T-helper 17 cell (primary cell): Measurements from ENCODE around the gene PHACTR1. TPM values are rescaled to one million over a fixed set of nuclear protein-coding genes. Genes with fewer than 3 reads are reported as not detected.
A peak's percentile ranks its signal among the peaks of the same experiment; 100 is the strongest.

Experiments used
- ATAC-seq: fragments of 150-1000 bp; cut with Tn5 transposase; 2 replicates; pipeline ENCODE4 v1.10.0; 2021; ENCODE audit warnings: mild to moderate bottlenecking, moderate library complexity
- DNase-seq, 3 donors: peaks; one replicate each; pipeline versions ENCODE4 v3.0.0 to v3.0.0-alpha.2; 2020 to 2021
- H3K9me3 ChIP-seq: one replicate; pipeline ENCODE4 v1.7.0; 2013; ENCODE audit warnings: low read length, mild to moderate bottlenecking; ENCODE audit not compliant: control insufficient read depth, poor library complexity, severe bottlenecking
- H3K27ac Mint-ChIP-seq: one replicate; pipeline ENCODE4 v1.8.0; 2022; ENCODE audit warnings: mild to moderate bottlenecking, moderate library complexity, mixed read lengths
- H3K27me3 Mint-ChIP-seq: one replicate; pipeline ENCODE4 v1.8.0; 2022; ENCODE audit warnings: mixed read lengths
- H3K36me3 Mint-ChIP-seq: one replicate; pipeline ENCODE4 v1.8.0; 2022; ENCODE audit warnings: low read depth, mixed read lengths
- H3K4me1 Mint-ChIP-seq: one replicate; pipeline ENCODE4 v1.8.0; 2022; ENCODE audit warnings: mild to moderate bottlenecking, mixed read lengths
- H3K4me3 Mint-ChIP-seq: one replicate; pipeline ENCODE4 v1.8.0; 2022; ENCODE audit warnings: mild to moderate bottlenecking, moderate library complexity, mixed read lengths
- total RNA-seq, 4 donors: library from RNA in 2 of 4; stranded (reverse) in 2 of 4; gene quantifications; one replicate each; pipeline ENCODE4 v1.2.3 and lab custom pipeline; 2022 to 2026

The PHACTR1 gene
- total RNA-seq, 2 donors from 2014 or later: 2.8 to 11.1 TPM

- Mint-ChIP-seq H3K27me3 (peaks cover 24% of the 10 kb centered on the region), H3K36me3 (peaks cover 3% of the 10 kb centered on the region), H3K4me1 (no peaks in the 10 kb centered on the region), H3K27ac (no peak overlapping the region), H3K4me3 (no peak overlapping the region)
- H3K9me3 ChIP-seq: no peaks in the 10 kb centered on the region
- DNase-seq (no peak), ATAC-seq (no peak)
Observed at GRCh38 chr6:12947967-12948366, 231.4 kb downstream of the PHACTR1 start.

GRCh38 chr6:12950976-12951375, 234.4 kb downstream of the PHACTR1 start:
- H3K36me3 Mint-ChIP-seq: peaks cover 5% of the 10 kb centered on the region
- ATAC-seq (no peak), DNase-seq (no peak)
- H3K9me3 ChIP-seq: no peaks in the 10 kb centered on the region
- H3K4me1 Mint-ChIP-seq: peaks cover under 1% of the 10 kb centered on the region
- H3K4me3 Mint-ChIP-seq: no peak overlapping the region
- no peak overlapping the region for H3K27ac Mint-ChIP-seq
- peaks cover 41% of the 10 kb centered on the region for H3K27me3 Mint-ChIP-seq

GRCh38 chr6:12951415-12951814, 234.8 kb downstream of the PHACTR1 start:
- Mint-ChIP-seq H3K27me3 (peaks cover 42% of the 10 kb centered on the region), H3K36me3 (peaks cover 5% of the 10 kb centered on the region), H3K27ac (no peak overlapping the region), H3K4me1 (peaks cover 5% of the 10 kb centered on the region), H3K4me3 (no peak overlapping the region)
- no peak for DNase-seq
- no peaks in the 10 kb centered on the region for H3K9me3 ChIP-seq
- no peak for ATAC-seq

GRCh38 chr6:12952318-12952717, 235.8 kb downstream of the PHACTR1 start:
- peaks cover 46% of the 10 kb centered on the region for H3K27me3 Mint-ChIP-seq
- peaks cover 5% of the 10 kb centered on the region for H3K36me3 Mint-ChIP-seq
- H3K9me3 ChIP-seq: no peaks in the 10 kb centered on the region
- no peak for DNase-seq
- peaks cover 10% of the 10 kb centered on the region for H3K4me1 Mint-ChIP-seq
- no peak for ATAC-seq
- no peak overlapping the region for H3K27ac Mint-ChIP-seq
- H3K4me3 Mint-ChIP-seq: no peak overlapping the region

GRCh38 chr6:12955956-12956355, 239.4 kb downstream of the PHACTR1 start:
- H3K4me1 Mint-ChIP-seq: peaks cover 22% of the 10 kb centered on the region
- H3K27me3 Mint-ChIP-seq: peaks cover 71% of the 10 kb centered on the region
- peaks cover 5% of the 10 kb centered on the region for H3K36me3 Mint-ChIP-seq
- no peaks in the 10 kb centered on the region for H3K9me3 ChIP-seq
- H3K4me3 Mint-ChIP-seq: peak overlapping the region; percentile 92
- DNase-seq: no peak
- no peak overlapping the region for H3K27ac Mint-ChIP-seq
- no peak for ATAC-seq

- Mint-ChIP-seq H3K36me3 (peaks cover 5% of the 10 kb centered on the region), H3K27me3 (peaks cover 67% of the 10 kb centered on the region), H3K27ac (peak overlapping the region; percentile 51), H3K4me3 (peak overlapping the region; percentile 92), H3K4me1 (peaks cover 22% of the 10 kb centered on the region)
- ATAC-seq (no peak), DNase-seq (no peak)
- no peaks in the 10 kb centered on the region for H3K9me3 ChIP-seq
Observed at GRCh38 chr6:12956991-12957320, 240.4 kb downstream of the PHACTR1 start.

GRCh38 chr6:12957321-12958051, 240.9 kb downstream of the PHACTR1 start:
- H3K9me3 ChIP-seq: no peaks in the 10 kb centered on the region
- Mint-ChIP-seq H3K36me3 (peaks cover 2% of the 10 kb centered on the region), H3K4me3 (peak overlapping the region; percentile 92), H3K4me1 (peaks cover 22% of the 10 kb centered on the region), H3K27me3 (peaks cover 61% of the 10 kb centered on the region), H3K27ac (peak overlapping the region; percentile 51)
- ATAC-seq: peak; percentile 60
- DNase-seq: no peak

GRCh38 chr6:12958052-12958706, 241.6 kb downstream of the PHACTR1 start:
- ATAC-seq (no peak), DNase-seq (no peak)
- Mint-ChIP-seq H3K27ac (no peak overlapping the region), H3K4me3 (peak overlapping the region; percentile 92), H3K27me3 (peaks cover 64% of the 10 kb centered on the region), H3K4me1 (peaks cover 26% of the 10 kb centered on the region), H3K36me3 (peaks cover 2% of the 10 kb centered on the region)
- no peaks in the 10 kb centered on the region for H3K9me3 ChIP-seq

GRCh38 chr6:12961761-12962160, 245.2 kb downstream of the PHACTR1 start:
- H3K4me1 Mint-ChIP-seq: peaks cover 18% of the 10 kb centered on the region
- H3K27me3 Mint-ChIP-seq: peaks cover 63% of the 10 kb centered on the region
- H3K4me3 Mint-ChIP-seq: no peak overlapping the region
- H3K27ac Mint-ChIP-seq: no peak overlapping the region
- no peaks in the 10 kb centered on the region for H3K9me3 ChIP-seq
- ATAC-seq (no peak), DNase-seq (no peak)
- H3K36me3 Mint-ChIP-seq: no peaks in the 10 kb centered on the region

- ATAC-seq: no peak
- H3K9me3 ChIP-seq: no peaks in the 10 kb centered on the region
- H3K36me3 Mint-ChIP-seq: no peaks in the 10 kb centered on the region
- peaks cover 61% of the 10 kb centered on the region for H3K27me3 Mint-ChIP-seq
- no peak for DNase-seq
- no peak overlapping the region for H3K4me3 Mint-ChIP-seq
- H3K4me1 Mint-ChIP-seq: peaks cover 13% of the 10 kb centered on the region
- no peak overlapping the region for H3K27ac Mint-ChIP-seq
Observed at GRCh38 chr6:12962529-12962928, 246.0 kb downstream of the PHACTR1 start.

GRCh38 chr6:12962987-12963386, 246.4 kb downstream of the PHACTR1 start:
- H3K27me3 Mint-ChIP-seq: peaks cover 61% of the 10 kb centered on the region
- DNase-seq (no peak), ATAC-seq (no peak)
- H3K4me1 Mint-ChIP-seq: peaks cover 9% of the 10 kb centered on the region
- H3K36me3 Mint-ChIP-seq: no peaks in the 10 kb centered on the region
- H3K9me3 ChIP-seq: no peaks in the 10 kb centered on the region
- no peak overlapping the region for H3K4me3 Mint-ChIP-seq
- no peak overlapping the region for H3K27ac Mint-ChIP-seq

- peaks cover 4% of the 10 kb centered on the region for H3K4me1 Mint-ChIP-seq
- no peaks in the 10 kb centered on the region for H3K36me3 Mint-ChIP-seq
- DNase-seq (no peak), ATAC-seq (no peak)
- no peak overlapping the region for H3K4me3 Mint-ChIP-seq
- no peaks in the 10 kb centered on the region for H3K9me3 ChIP-seq
- H3K27ac Mint-ChIP-seq: no peak overlapping the region
- H3K27me3 Mint-ChIP-seq: peaks cover 61% of the 10 kb centered on the region
Observed at GRCh38 chr6:12963567-12963966, 247.0 kb downstream of the PHACTR1 start.

GRCh38 chr6:12967686-12968085, 251.1 kb downstream of the PHACTR1 start:
- no peak overlapping the region for H3K27ac Mint-ChIP-seq

GRCh38 chr6:12968290-12968689, 251.7 kb downstream of the PHACTR1 start:
- no peak overlapping the region for H3K27ac Mint-ChIP-seq
- H3K36me3 Mint-ChIP-seq: no peaks in the 10 kb centered on the region
- H3K4me1 Mint-ChIP-seq: no peaks in the 10 kb centered on the region
- no peaks in the 10 kb centered on the region for H3K9me3 ChIP-seq
- H3K27me3 Mint-ChIP-seq: peaks cover 51% of the 10 kb centered on the region
- no peak for ATAC-seq
- DNase-seq: no peak
- no peak overlapping the region for H3K4me3 Mint-ChIP-seq

More at GRCh38 chr6:12967686-12968085, 251.1 kb downstream of the PHACTR1 start:
- Mint-ChIP-seq H3K36me3 (no peaks in the 10 kb centered on the region), H3K4me3 (no peak overlapping the region), H3K4me1 (peaks cover 4% of the 10 kb centered on the region), H3K27me3 (peaks cover 56% of the 10 kb centered on the region)
- no peak for DNase-seq
- H3K9me3 ChIP-seq: no peaks in the 10 kb centered on the region
- no peak for ATAC-seq
